CD4-positive, alpha-beta T cell (primary cell): ENCODE measurements around the gene IL6R. TPM values are rescaled to one million over a fixed set of nuclear protein-coding genes. Genes with fewer than 3 reads are reported as not detected.

Source experiments
- ATAC-seq: fragments of 200-7000 bp; cut with Tn5 transposase; one replicate; pipeline ENCODE4 v1.10.0; 2022; ENCODE audit warnings: mild to moderate bottlenecking; ENCODE audit not compliant: poor library complexity
- CTCF ChIA-PET: fragments of 350-600 bp; sonication (Branson Sonifier 250); formaldehyde crosslinking; loops from one replicate; lab custom pipeline; 2021; ENCODE audit warnings: antibody characterized with exemption, inconsistent platforms; lab: Charles Lee
- POLR2A ChIA-PET: fragments of 350-600 bp; sonication (Branson Sonifier 250); formaldehyde crosslinking; loops from one replicate; lab custom pipeline; 2021; ENCODE audit warnings: antibody characterized with exemption, inconsistent platforms; lab: Charles Lee
- DNase-seq, 14 experiments: peaks; one replicate each; pipeline ENCODE4 v3.0.0-alpha.2; 2013 to 2020; ENCODE audit warnings: mixed read lengths in 2 of 14
- H3K27ac ChIP-seq, 2 donors: one replicate each; pipeline versions ENCODE4 v1.5.1 to v1.7.0; 2013; ENCODE audit warnings: low read length in 2 of 2, low read depth in 1 of 2, mild to moderate bottlenecking in 1 of 2
- H3K27me3 ChIP-seq, 2 experiments: 1 replicate in 1 of 2; 2 replicates in 1 of 2; pipeline versions ENCODE4 v1.6.1 to v1.7.0; 2013; ENCODE audit warnings: low read length in 2 of 2, control low read depth in 1 of 2, mild to moderate bottlenecking in 1 of 2, moderate library complexity in 1 of 2; ENCODE audit not compliant: insufficient read depth in 2 of 2, control insufficient read depth in 1 of 2
- H3K36me3 ChIP-seq: one replicate; pipeline ENCODE4 v1.6.1; 2013; ENCODE audit warnings: low read length, control low read depth; ENCODE audit not compliant: insufficient read depth
- H3K4me1 ChIP-seq: one replicate; pipeline ENCODE4 v1.6.1; 2013; ENCODE audit warnings: low read length, control low read depth; ENCODE audit not compliant: insufficient read depth
- H3K4me3 ChIP-seq: one replicate; pipeline ENCODE4 v1.5.1; 2013; ENCODE audit warnings: mild to moderate bottlenecking, low read length, moderate library complexity
- H3K9me3 ChIP-seq, 2 experiments: 1 replicate in 1 of 2; 2 replicates in 1 of 2; pipeline versions ENCODE4 v1.6.1 to v1.7.0; 2013; ENCODE audit warnings: low read length in 2 of 2, mild to moderate bottlenecking in 2 of 2, control low read depth in 1 of 2, moderate library complexity in 1 of 2; ENCODE audit not compliant: control insufficient read depth in 1 of 2, insufficient read depth in 1 of 2
- H3K27ac Mint-ChIP-seq: one replicate; pipeline ENCODE4 v1.8.0; 2020; ENCODE audit warnings: mixed read lengths
- H3K27me3 Mint-ChIP-seq: one replicate; pipeline ENCODE4 v1.8.0; 2021; ENCODE audit warnings: mixed read lengths
- H3K36me3 Mint-ChIP-seq: one replicate; pipeline ENCODE4 v1.8.0; 2021; ENCODE audit warnings: low read depth, mixed read lengths
- H3K4me1 Mint-ChIP-seq: one replicate; pipeline ENCODE4 v1.8.0; 2021; ENCODE audit warnings: low read depth, mixed read lengths
- H3K4me3 Mint-ChIP-seq: one replicate; pipeline ENCODE4 v1.8.0; 2020; ENCODE audit warnings: mild to moderate bottlenecking, mixed read lengths
- H3K9me3 Mint-ChIP-seq: one replicate; pipeline ENCODE4 v1.8.0; 2020; ENCODE audit warnings: mixed read lengths
- CTCF ChIP-seq: fragments of 200-600 bp; IDR thresholded peaks from one replicate; pipeline ENCODE4 v1.8.0; 2022; ENCODE audit warnings: antibody characterized with exemption, mild to moderate bottlenecking
- intact Hi-C, 2 experiments: fragments of 100-400 bp; cut with DNase I in 1 of 2; cut with micrococcal nuclease in 1 of 2; formaldehyde crosslinking; loops; one replicate each; pipeline versions ENCODE4 v1.15.1 to v1.9.0; 2023 to 2025; cut with DNase I, micrococcal nuclease
- total RNA-seq, 174 experiments: library from RNA in 2 of 174; stranded (reverse) in 2 of 174; gene quantifications; one replicate each; pipeline ENCODE4 v1.2.3 and lab custom pipeline; 2021 to 2026

Gene IL6R
- total RNA-seq, 2 experiments from 2014 or later, result 31.7 to 35.0 TPM

- POLR2A ChIA-PET, result interaction anchor here (2.0 kb wide), 1 partner anchor 26 kb away, joined by 6 read pairs; no protein-coding TSS in a partner anchor
- Histone ChIP-seq H3K36me3 (peaks cover 74% of the 10 kb centered on the region), H3K27ac (no peak overlapping the region), H3K4me3 (no peak overlapping the region), H3K27me3 (no peaks in the 10 kb centered on the region), H3K4me1 (peaks cover 47% of the 10 kb centered on the region), H3K9me3 (no peaks in the 10 kb centered on the region)
- intact Hi-C loops, result no loop called here
- no peak overlapping the region for H3K4me3 Mint-ChIP-seq
- no peaks in the 10 kb centered on the region for H3K27me3 Mint-ChIP-seq
- peaks cover 83% of the 10 kb centered on the region for H3K36me3 Mint-ChIP-seq
- CTCF ChIA-PET, result interaction anchor here (0.5 kb wide), 1 partner anchor 150 kb away, joined by 4 read pairs; no protein-coding TSS in a partner anchor
- ATAC-seq, result no peak
- H3K4me1 Mint-ChIP-seq, result peaks cover 47% of the 10 kb centered on the region
- no peak for DNase-seq
- peak overlapping the region; percentile 94 for H3K27ac Mint-ChIP-seq
- no peaks in the 10 kb centered on the region for H3K9me3 Mint-ChIP-seq
- TF ChIP-seq CTCF, result no peak
Measured at GRCh38 chr1:154446292-154446691, 41.1 kb downstream of the IL6R start.

- Mint-ChIP-seq H3K27me3 (no peaks in the 10 kb centered on the region), H3K4me3 (no peak overlapping the region), H3K36me3 (peaks cover 83% of the 10 kb centered on the region), H3K27ac (no peak overlapping the region), H3K9me3 (no peaks in the 10 kb centered on the region), H3K4me1 (peaks cover 44% of the 10 kb centered on the region)
- no peak for TF ChIP-seq CTCF
- no peaks in the 10 kb centered on the region for H3K27me3 ChIP-seq
- H3K4me1 ChIP-seq, result peaks cover 42% of the 10 kb centered on the region
- ChIA-PET POLR2A (interaction anchor here (1.4 kb wide), 1 partner anchor 14 kb away, joined by 4 read pairs; no protein-coding TSS in a partner anchor), CTCF (no interaction called here)
- intact Hi-C loops, result no loop called here
- H3K4me3 ChIP-seq, result no peak overlapping the region
- peaks cover 74% of the 10 kb centered on the region for H3K36me3 ChIP-seq
- ATAC-seq, result no peak
- no peaks in the 10 kb centered on the region for H3K9me3 ChIP-seq
- no peak for DNase-seq
- no peak overlapping the region for H3K27ac ChIP-seq
Measured at GRCh38 chr1:154446789-154447188, 41.6 kb downstream of the IL6R start.

- Mint-ChIP-seq H3K36me3 (peaks cover 88% of the 10 kb centered on the region), H3K4me1 (peaks cover 44% of the 10 kb centered on the region)
- POLR2A ChIA-PET, result interaction anchor here (1.5 to 1.7 kb wide), 2 partner anchors 41 to 43 kb away, joined by 3 read pairs; no protein-coding TSS in a partner anchor
Measured at GRCh38 chr1:154448331-154448811, 43.2 kb downstream of the IL6R start.

More at GRCh38 chr1:154448331-154448811, 43.2 kb downstream of the IL6R start:
- Histone ChIP-seq H3K27me3 (no peaks in the 10 kb centered on the region), H3K9me3 (no peaks in the 10 kb centered on the region), H3K4me3 (no peak overlapping the region), H3K36me3 (peaks cover 70% of the 10 kb centered on the region), H3K27ac (no peak overlapping the region), H3K4me1 (peaks cover 35% of the 10 kb centered on the region)
- no peak overlapping the region for H3K27ac Mint-ChIP-seq
- no peak overlapping the region for H3K4me3 Mint-ChIP-seq
- ATAC-seq (no peak), DNase-seq (no peak)
- intact Hi-C loops, result no loop called here
- CTCF ChIA-PET, result interaction anchor here (0.7 kb wide), 1 partner anchor 1870 kb away, joined by 3 read pairs; no protein-coding TSS in a partner anchor
- TF ChIP-seq CTCF, result no peak
- no peaks in the 10 kb centered on the region for H3K9me3 Mint-ChIP-seq
- H3K27me3 Mint-ChIP-seq, result no peaks in the 10 kb centered on the region
